ENCODE data around the gene OTOR. TPM values are rescaled to one million over a fixed set of nuclear protein-coding genes. Genes with fewer than 3 reads are reported as not detected.

Gene OTOR
- total and polyA plus RNA-seq, 2 of the 13 experiments (the other 11 are each of a cell fraction or from before 2014, with no cell fraction given), result not detected

- peak; percentile 74 for TF ChIP-seq PRDM10 (CRISPR knock-in tag; IDR thresholded peaks at IDR 0.05; ENCODE audit: low read depth)
- peak; percentile 96 for TF ChIP-seq MYPOP (CRISPR knock-in tag; IDR thresholded peaks at IDR 0.05)
- peak; percentile 76; the same call in 1 of the 2 replicates for TF ChIP-seq ZBED4 (CRISPR knock-in tag; IDR thresholded peaks at IDR 0.05; ENCODE audit: borderline replicate concordance)
- TF ChIP-seq, protein P1, sequence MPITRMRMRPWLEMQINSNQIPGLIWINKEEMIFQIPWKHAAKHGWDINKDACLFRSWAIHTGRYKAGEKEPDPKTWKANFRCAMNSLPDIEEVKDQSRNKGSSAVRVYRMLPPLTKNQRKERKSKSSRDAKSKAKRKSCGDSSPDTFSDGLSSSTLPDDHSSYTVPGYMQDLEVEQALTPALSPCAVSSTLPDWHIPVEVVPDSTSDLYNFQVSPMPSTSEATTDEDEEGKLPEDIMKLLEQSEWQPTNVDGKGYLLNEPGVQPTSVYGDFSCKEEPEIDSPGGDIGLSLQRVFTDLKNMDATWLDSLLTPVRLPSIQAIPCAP (CRISPR knock-in tag; IDR thresholded peaks at IDR 0.05; ENCODE audit: low read depth), result peak; percentile 96; the same call in 1 of the 2 replicates
- no peak for TF ChIP-seq ZNF326 (CRISPR knock-in tag; IDR thresholded peaks at IDR 0.05; ENCODE audit: borderline replicate concordance)
- no peak for TF ChIP-seq KDM1A (CRISPR knock-in tag; IDR thresholded peaks at IDR 0.05)
- peak; percentile 25 for TF ChIP-seq HNF4A (CRISPR knock-in tag; IDR thresholded peaks at IDR 0.05)
- TF ChIP-seq TAF1 (CRISPR knock-in tag; IDR thresholded peaks at IDR 0.05), result peak; percentile 95
- no peak for TF ChIP-seq HMGA1 (CRISPR knock-in tag; conservative IDR thresholded peaks at IDR 0.05)
- TF ChIP-seq ZNF446 (CRISPR knock-in tag; IDR thresholded peaks at IDR 0.05), result peak; percentile 86; the same call in 1 of the 2 replicates
- TF ChIP-seq TBP (CRISPR knock-in tag; IDR thresholded peaks at IDR 0.05), result no peak
- TF ChIP-seq IKZF4 (CRISPR knock-in tag; IDR thresholded peaks at IDR 0.05; ENCODE audit: borderline replicate concordance, low read depth, not compliant biosample characterization), result peak; percentile 95
- peak; percentile 86 for TF ChIP-seq TFE3 (CRISPR knock-in tag; IDR thresholded peaks at IDR 0.05)
- TF ChIP-seq MZF1 (CRISPR knock-in tag; IDR thresholded peaks at IDR 0.05; ENCODE audit: borderline replicate concordance), result no peak
- TF ChIP-seq PBX2 (CRISPR knock-in tag; IDR thresholded peaks at IDR 0.05), result no peak
Measured at GRCh38 chr20:16729565-16730460, 18.3 kb upstream of the OTOR start, which contains the start of gene SNRPB2 (continued).

Measured in HepG2 (cell line).